Subcutaneous abdominal adipose tissue (tissue), 5 donors: Measurements from ENCODE around the gene CYP4F8.
A peak's percentile ranks its signal among the peaks of the same experiment; 100 is the strongest.

Experiments used
- H3K27ac ChIP-seq: one replicate; pipeline ENCODE4 v1.7.0; 2013; ENCODE audit warnings: low read depth, mild to moderate bottlenecking, inconsistent platforms, low read length, moderate library complexity
- H3K27me3 ChIP-seq, 5 donors: one replicate each; pipeline ENCODE4 v1.7.0; 2013; ENCODE audit warnings: low read length in 5 of 5, inconsistent platforms in 1 of 5; ENCODE audit not compliant: control insufficient read depth in 5 of 5, insufficient read depth in 4 of 5
- H3K36me3 ChIP-seq, 5 donors: one replicate each; pipeline ENCODE4 v1.7.0; 2013; ENCODE audit warnings: low read length in 5 of 5; ENCODE audit not compliant: control insufficient read depth in 5 of 5, insufficient read depth in 5 of 5
- H3K4me1 ChIP-seq, 5 donors: one replicate each; pipeline ENCODE4 v1.7.0; 2013; ENCODE audit warnings: low read length in 5 of 5, mild to moderate bottlenecking in 3 of 5, moderate library complexity in 1 of 5; ENCODE audit not compliant: control insufficient read depth in 5 of 5, insufficient read depth in 5 of 5
- H3K4me3 ChIP-seq, 5 donors: one replicate each; pipeline ENCODE4 v1.7.0; 2013; ENCODE audit warnings: low read length in 5 of 5, low read depth in 1 of 5
- H3K9ac ChIP-seq, 5 donors: one replicate each; pipeline ENCODE4 v1.7.0; 2013; ENCODE audit warnings: low read length in 5 of 5, mild to moderate bottlenecking in 4 of 5, moderate library complexity in 3 of 5
- H3K9me3 ChIP-seq, 5 donors: one replicate each; pipeline ENCODE4 v1.7.0; 2013; ENCODE audit warnings: low read length in 5 of 5; ENCODE audit not compliant: control insufficient read depth in 5 of 5
- donor health status: healthy.
- donor health status: healthy.
- donor health status: healthy.
- donor health status: healthy.
- donor health status: healthy.

The CYP4F8 gene

GRCh38 chr19:15666186-15666585 lies 51.2 kb downstream of the CYP4F8 start:
- no peak overlapping the region for H3K9ac ChIP-seq
- no peak overlapping the region for H3K27ac ChIP-seq
- H3K9me3 ChIP-seq: peaks cover 0 to 2% (median 0%) of the 10 kb centered on the region in 5 donors
- H3K36me3 ChIP-seq: no peaks in the 10 kb centered on the region
- peaks cover 0 to 4% (median 0%) of the 10 kb centered on the region in 5 donors for H3K27me3 ChIP-seq
- H3K4me3 ChIP-seq: no peak overlapping the region
- peaks cover 0 to 9% (median 0%) of the 10 kb centered on the region in 5 donors for H3K4me1 ChIP-seq

- Histone ChIP-seq H3K9me3 (peaks cover 0 to 2% (median 0%) of the 10 kb centered on the region in 5 donors), H3K36me3 (no peaks in the 10 kb centered on the region), H3K9ac (no peak overlapping the region), H3K4me3 (no peak overlapping the region), H3K27ac (no peak overlapping the region), H3K4me1 (peaks cover 0 to 12% (median 2%) of the 10 kb centered on the region in 5 donors), H3K27me3 (peaks cover 0 to 4% (median 0%) of the 10 kb centered on the region in 5 donors)
Measured at GRCh38 chr19:15666883-15667282, 51.9 kb downstream of the CYP4F8 start.

- H3K9me3 ChIP-seq: peaks cover 0 to 2% (median 0%) of the 10 kb centered on the region in 5 donors
- no peak overlapping the region for H3K27ac ChIP-seq
- H3K9ac ChIP-seq: no peak overlapping the region
- H3K36me3 ChIP-seq: no peaks in the 10 kb centered on the region
- H3K27me3 ChIP-seq: peaks cover 0 to 4% (median 0%) of the 10 kb centered on the region in 5 donors
- peaks cover 0 to 32% (median 20%) of the 10 kb centered on the region in 5 donors for H3K4me1 ChIP-seq
- H3K4me3 ChIP-seq: no peak overlapping the region
Measured at GRCh38 chr19:15669440-15669839, 54.4 kb downstream of the CYP4F8 start.

- H3K36me3 ChIP-seq: no peaks in the 10 kb centered on the region
- no peak overlapping the region for H3K27ac ChIP-seq
- H3K9ac ChIP-seq: no peak overlapping the region
- peaks cover 0 to 2% (median 0%) of the 10 kb centered on the region in 5 donors for H3K9me3 ChIP-seq
- H3K4me1 ChIP-seq: peaks cover 0 to 37% (median 20%) of the 10 kb centered on the region in 5 donors
- H3K27me3 ChIP-seq: peaks cover 0 to 4% (median 0%) of the 10 kb centered on the region in 5 donors
- H3K4me3 ChIP-seq: no peak overlapping the region
Measured at GRCh38 chr19:15669891-15670290, 54.9 kb downstream of the CYP4F8 start.

- Histone ChIP-seq H3K9ac (no peak overlapping the region), H3K4me3 (no peak overlapping the region), H3K27ac (no peak overlapping the region)
Measured at GRCh38 chr19:15671237-15671821, 56.3 kb downstream of the CYP4F8 start.

GRCh38 chr19:15671891-15672579 lies 57.0 kb downstream of the CYP4F8 start:
- Histone ChIP-seq H3K4me3 (peak overlapping the region in 3 of 5 donors; percentile 37 to 64 (median 57)), H3K4me1 (peaks cover 0 to 40% (median 20%) of the 10 kb centered on the region in 5 donors), H3K9ac (no peak overlapping the region), H3K27me3 (peaks cover 0 to 4% (median 0%) of the 10 kb centered on the region in 5 donors), H3K27ac (peak overlapping the region; percentile 48), H3K36me3 (peaks cover 0 to 4% (median 0%) of the 10 kb centered on the region in 5 donors), H3K9me3 (no peaks in the 10 kb centered on the region)

More at GRCh38 chr19:15671237-15671821, 56.3 kb downstream of the CYP4F8 start:
- H3K36me3 ChIP-seq: peaks cover 0 to 4% (median 0%) of the 10 kb centered on the region in 5 donors
- H3K4me1 ChIP-seq: peaks cover 0 to 42% (median 20%) of the 10 kb centered on the region in 5 donors
- peaks cover 0 to 4% (median 0%) of the 10 kb centered on the region in 5 donors for H3K27me3 ChIP-seq
- H3K9me3 ChIP-seq: no peaks in the 10 kb centered on the region

- H3K27ac ChIP-seq: peak within 1 kb of the TSS; percentile 48
- peaks cover 0 to 4% (median 0%) of the 10 kb centered on the region in 5 donors for H3K27me3 ChIP-seq
- peak within 1 kb of the TSS; percentile 57 to 71 (median 61) for H3K4me3 ChIP-seq
- peak within 1 kb of the TSS in 4 of 5 donors; percentile 38 to 48 (median 42) for H3K9ac ChIP-seq
- H3K4me1 ChIP-seq: peaks cover 0 to 39% (median 20%) of the 10 kb centered on the region in 5 donors
- no peaks in the 10 kb centered on the region for H3K9me3 ChIP-seq
- peaks cover 0 to 4% (median 0%) of the 10 kb centered on the region in 5 donors for H3K36me3 ChIP-seq
Measured at GRCh38 chr19:15672580-15673175, 57.7 kb downstream of the CYP4F8 start, which contains the start of gene CYP4F12. TSS of gene CYP4F12 (plus strand) at chr19:15673087. CDS start at chr19:15673530, 443 bp downstream.

GRCh38 chr19:15673176-15673654 lies 58.2 kb downstream of the CYP4F8 start:
- peak overlapping the region in 4 of 5 donors; percentile 38 to 48 (median 42) for H3K9ac ChIP-seq

GRCh38 chr19:15675560-15675959 lies 60.5 kb downstream of the CYP4F8 start:
- Histone ChIP-seq H3K9me3 (no peaks in the 10 kb centered on the region), H3K36me3 (peaks cover 2 to 28% (median 20%) of the 10 kb centered on the region in 5 donors), H3K4me3 (no peak overlapping the region), H3K27ac (no peak overlapping the region), H3K9ac (no peak overlapping the region), H3K4me1 (peaks cover 0 to 33% (median 20%) of the 10 kb centered on the region in 5 donors), H3K27me3 (no peaks in the 10 kb centered on the region)

More at GRCh38 chr19:15673176-15673654, 58.2 kb downstream of the CYP4F8 start:
- H3K9me3 ChIP-seq: no peaks in the 10 kb centered on the region
- peaks cover 0 to 4% (median 0%) of the 10 kb centered on the region in 5 donors for H3K27me3 ChIP-seq
- H3K36me3 ChIP-seq: peaks cover 2 to 7% (median 3%) of the 10 kb centered on the region in 5 donors
- H3K4me1 ChIP-seq: peaks cover 0 to 39% (median 20%) of the 10 kb centered on the region in 5 donors
- peak overlapping the region; percentile 48 for H3K27ac ChIP-seq
- peak overlapping the region; percentile 57 to 71 (median 61) for H3K4me3 ChIP-seq
